GM21737 (cell line): ENCODE measurements around the gene TTC38.
"Not testable (repeated sequence)": the region's sequence is repeated elsewhere in the genome, so short reads cannot be mapped to it uniquely, and the experiment has no call there.

Source experiments
- ATAC-seq: cut with Tn5 transposase; IDR thresholded peaks from one replicate; pipeline ENCODE4 v1.9.1; 2021; ENCODE audit warnings: mild to moderate bottlenecking, moderate library complexity; ENCODE audit not compliant: unreplicated experiment

Gene TTC38

GRCh38 chr22:46295277-46295971 lies 27.6 kb downstream of the TTC38 start:
- no peak for ATAC-seq

GRCh38 chr22:46296257-46297150 lies 28.7 kb downstream of the TTC38 start, which contains the start of gene GTSE1:
GTSE1 (plus strand) TSS chr22:46296870; CDS start chr22:46297401, 531 bp downstream.
- peak; percentile 84 for ATAC-seq

- ATAC-seq: peak; percentile 14
Observed at GRCh38 chr22:46297151-46297812, 29.5 kb downstream of the TTC38 start.

GRCh38 chr22:46299101-46299500 lies 31.3 kb downstream of the TTC38 start:
- no peak for ATAC-seq

- ATAC-seq: no peak
Observed at GRCh38 chr22:46300491-46300890, 32.7 kb downstream of the TTC38 start.

- ATAC-seq: no peak
Observed at GRCh38 chr22:46303347-46303965, 35.6 kb downstream of the TTC38 start.

GRCh38 chr22:46308283-46308988 lies 40.6 kb downstream of the TTC38 start:
- no peak for ATAC-seq

- ATAC-seq: no peak
Observed at GRCh38 chr22:46309526-46310085, 41.8 kb downstream of the TTC38 start.

- no peak for ATAC-seq
Observed at GRCh38 chr22:46312056-46312455, 44.2 kb downstream of the TTC38 start.

- ATAC-seq: not testable (repeated sequence)
Observed at GRCh38 chr22:46312848-46313247, 45.0 kb downstream of the TTC38 start.

- no peak for ATAC-seq
Observed at GRCh38 chr22:46315976-46316375, 48.2 kb downstream of the TTC38 start.

- no peak for ATAC-seq
Observed at GRCh38 chr22:46317646-46318045, 49.8 kb downstream of the TTC38 start.

GRCh38 chr22:46318576-46318975 lies 50.8 kb downstream of the TTC38 start:
- ATAC-seq: no peak

GRCh38 chr22:46319319-46319718 lies 51.5 kb downstream of the TTC38 start:
- ATAC-seq: no peak

GRCh38 chr22:46320166-46320710 lies 52.4 kb downstream of the TTC38 start:
- ATAC-seq: no peak

GRCh38 chr22:46320716-46321386 lies 53.0 kb downstream of the TTC38 start:
- no peak for ATAC-seq

- no peak for ATAC-seq
Observed at GRCh38 chr22:46322711-46323110, 54.9 kb downstream of the TTC38 start.

- no peak for ATAC-seq
Observed at GRCh38 chr22:46323162-46323561, 55.4 kb downstream of the TTC38 start.

- ATAC-seq: no peak
Observed at GRCh38 chr22:46326066-46326680, 58.4 kb downstream of the TTC38 start.
